ENCODE measurements around the gene PRR29.

- TF ChIP-seq CEBPB (IDR thresholded peaks at IDR 0.05) (no peak), REST (IDR thresholded peaks at IDR 0.05; ENCODE audit: low read depth) (no peak), RAD21 (IDR thresholded peaks at IDR 0.05; ENCODE audit: low read depth) (no peak), EP300 (IDR thresholded peaks at IDR 0.05; ENCODE audit: borderline replicate concordance) (no peak), MAX (IDR thresholded peaks at IDR 0.05) (no peak)
Observed at GRCh38 chr17:63983320-63983719, 14.8 kb upstream of the PRR29 start.
